Mucosa of descending colon (tissue), 3 donors: Measurements from ENCODE around the gene SRPK2. TPM values are rescaled to one million over a fixed set of nuclear protein-coding genes. Genes with fewer than 3 reads are reported as not detected.
A peak's percentile ranks its signal among the peaks of the same experiment; 100 is the strongest.
"Not testable (repeated sequence)": the region's sequence is repeated elsewhere in the genome, so short reads cannot be mapped to it uniquely, and the experiment has no call there.

ENCODE experiments used
- ATAC-seq: fragments of 200-7000 bp; cut with Tn5 transposase; one replicate; pipeline ENCODE4 v1.9.1; 2020; ENCODE audit warnings: mild to moderate bottlenecking, moderate library complexity
- DNase-seq, 3 donors: peaks; one replicate each; pipeline ENCODE4 v3.0.0-alpha.2; 2020
- H3K36me3 ChIP-seq: fragments of 200-600 bp; one replicate; pipeline ENCODE4 v1.8.0; 2021; ENCODE audit warnings: low read depth, mild to moderate bottlenecking
- H3K4me1 ChIP-seq: fragments of 200-600 bp; one replicate; pipeline ENCODE4 v1.8.0; 2021; ENCODE audit warnings: low read depth, mild to moderate bottlenecking
- H3K4me3 ChIP-seq: fragments of 200-600 bp; one replicate; pipeline ENCODE4 v1.8.0; 2021; ENCODE audit warnings: mild to moderate bottlenecking
- H3K9me3 ChIP-seq: fragments of 200-600 bp; one replicate; pipeline ENCODE4 v1.8.0; 2021; ENCODE audit warnings: mild to moderate bottlenecking
- CTCF ChIP-seq: fragments of 200-600 bp; IDR thresholded peaks from one replicate; pipeline ENCODE4 v1.8.0; 2022; ENCODE audit warnings: antibody characterized with exemption, mild to moderate bottlenecking
- intact Hi-C, 2 donors: fragments of 100-400 bp; cut with DNase I in 1 of 2; cut with micrococcal nuclease in 1 of 2; formaldehyde crosslinking; loops; one replicate each; pipeline versions ENCODE4 v1.11.0 to v1.11.1; 2022; cut with DNase I, micrococcal nuclease
- total RNA-seq, 3 donors: library from RNA; stranded (reverse); fragmentation: NEBNext Ultra II Directional in 2 of 3; extraction: Animal tissue kit (Norgen Biotek cat#: 25700) in 2 of 3; gene quantifications; one replicate each; pipeline versions ENCODE4 v1.2.1 to v1.2.4, GENCODE V29; 2021 to 2023
- donor health status: DM: no; HTN: no; CAD: no; lungs with moderate emphysema.
- donor health status: DM: no; HTN: no; CAD: no.
- donor health status: DM: no; HTN: yes; CAD: no.

SRPK2 gene
- total RNA-seq, 3 donors from 2014 or later: 25.7 to 59.2 (median 31.6) TPM

GRCh38 chr7:105306298-105306748 lies 82.4 kb downstream of the SRPK2 start:
- H3K4me1 ChIP-seq: peaks cover 3% of the 10 kb centered on the region
- H3K36me3 ChIP-seq: no peaks in the 10 kb centered on the region
- DNase-seq (no peak), ATAC-seq (no peak)
- H3K9me3 ChIP-seq: no peaks in the 10 kb centered on the region
- H3K4me3 ChIP-seq: no peak overlapping the region
- intact Hi-C loops: no loop called here
- no peak for TF ChIP-seq CTCF

GRCh38 chr7:105305633-105306032 lies 83.1 kb downstream of the SRPK2 start:
- H3K4me3 ChIP-seq: no peak overlapping the region
- no peak for DNase-seq
- H3K9me3 ChIP-seq: no peaks in the 10 kb centered on the region
- intact Hi-C loops: no loop called here
- H3K36me3 ChIP-seq: no peaks in the 10 kb centered on the region
- no peak for ATAC-seq
- peaks cover 3% of the 10 kb centered on the region for H3K4me1 ChIP-seq
- TF ChIP-seq CTCF: no peak

- DNase-seq (no peak), ATAC-seq (peak; percentile 42)
- intact Hi-C loops: no loop called here
- H3K4me1 ChIP-seq: peaks cover 3% of the 10 kb centered on the region
- H3K9me3 ChIP-seq: no peaks in the 10 kb centered on the region
- H3K4me3 ChIP-seq: no peak overlapping the region
- TF ChIP-seq CTCF: no peak
- no peaks in the 10 kb centered on the region for H3K36me3 ChIP-seq
These were observed 84.5 kb downstream of the SRPK2 start for GRCh38 chr7:105304040-105304895.

- H3K9me3 ChIP-seq, intact Hi-C loops, H3K4me1 ChIP-seq, ATAC-seq, H3K36me3 ChIP-seq, DNase-seq, H3K4me3 ChIP-seq: not testable (repeated sequence)
These were observed 88.1 kb downstream of the SRPK2 start for GRCh38 chr7:105300587-105300986.

- intact Hi-C loops: no loop called here
- no peak overlapping the region for H3K4me3 ChIP-seq
- ATAC-seq: no peak
- H3K4me1 ChIP-seq: no peaks in the 10 kb centered on the region
- no peak for TF ChIP-seq CTCF
- no peaks in the 10 kb centered on the region for H3K9me3 ChIP-seq
- no peaks in the 10 kb centered on the region for H3K36me3 ChIP-seq
- no peak for DNase-seq
These were observed 90.3 kb downstream of the SRPK2 start for GRCh38 chr7:105298439-105298894.

GRCh38 chr7:105297985-105298384 lies 90.7 kb downstream of the SRPK2 start:
- H3K36me3 ChIP-seq: no peaks in the 10 kb centered on the region
- H3K4me1 ChIP-seq: no peaks in the 10 kb centered on the region
- TF ChIP-seq CTCF: no peak
- no peak overlapping the region for H3K4me3 ChIP-seq
- H3K9me3 ChIP-seq: no peaks in the 10 kb centered on the region
- intact Hi-C loops: no loop called here
- DNase-seq (no peak), ATAC-seq (no peak)
